ENCODE data around the gene PRCP.

Gene PRCP

DNA sequence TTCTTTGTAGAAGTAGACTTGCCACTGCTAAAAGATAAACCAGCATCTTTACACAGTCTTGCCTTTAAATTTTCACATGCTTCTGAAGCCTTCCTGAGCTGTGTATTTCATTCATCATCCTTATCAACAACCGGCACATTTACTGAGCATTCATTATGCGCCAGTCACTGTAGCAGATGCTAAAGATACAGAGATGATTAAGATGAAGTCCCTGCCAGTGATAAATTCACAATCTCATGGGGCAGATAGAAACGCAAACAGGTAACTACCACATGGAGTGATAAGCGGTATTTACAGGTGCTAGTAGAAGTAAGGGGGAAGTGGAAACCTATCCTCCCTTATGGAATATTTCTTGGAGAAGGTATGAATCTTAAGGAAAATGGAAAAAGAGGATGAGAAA is 67.2 kb downstream of the PRCP start:
- no peak for DNase-seq (ENCODE audit: extremely low read depth in 1 of 2, low read depth in 1 of 2)

DNA sequence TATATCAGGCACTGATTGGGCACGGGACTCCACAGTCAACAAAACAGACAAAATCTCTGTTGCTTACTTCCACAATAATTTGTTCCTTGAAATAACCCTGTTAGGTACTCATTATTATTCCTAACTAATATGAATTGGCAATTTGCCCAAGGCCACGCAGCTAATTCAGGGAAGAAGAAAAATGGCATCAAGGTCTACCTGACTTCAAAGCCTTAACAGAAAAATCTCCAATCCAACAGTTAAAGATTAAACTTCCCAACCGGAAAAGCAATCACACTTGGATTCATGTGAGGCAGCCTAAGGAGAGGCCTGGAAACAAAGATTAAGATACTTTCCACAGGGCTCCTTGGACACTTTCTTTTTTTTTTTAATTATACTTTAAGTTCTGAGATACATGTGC is 68.9 kb downstream of the PRCP start:
- no peak for DNase-seq (ENCODE audit: extremely low read depth in 1 of 2, low read depth in 1 of 2)

DNA sequence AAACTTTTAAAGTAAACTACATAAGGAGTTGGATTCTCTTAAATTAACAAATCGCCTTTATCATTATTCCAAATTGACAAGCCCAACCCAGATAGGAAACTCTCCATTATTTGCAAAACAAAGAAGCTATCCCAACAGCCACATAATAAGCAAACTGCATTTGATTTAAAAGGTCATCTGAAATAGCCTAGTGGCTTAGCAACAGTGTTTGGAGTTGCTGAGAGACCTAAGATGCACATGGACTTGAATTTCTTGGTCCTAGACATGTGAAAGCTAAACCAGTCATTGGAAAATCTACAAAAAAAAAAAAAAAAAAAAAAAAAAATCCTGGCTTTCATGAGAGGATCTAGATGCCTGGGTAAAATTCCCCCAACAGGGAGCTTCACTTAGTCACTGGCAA is 69.5 kb downstream of the PRCP start:
- no peak for DNase-seq (ENCODE audit: extremely low read depth in 1 of 2, low read depth in 1 of 2)

DNA sequence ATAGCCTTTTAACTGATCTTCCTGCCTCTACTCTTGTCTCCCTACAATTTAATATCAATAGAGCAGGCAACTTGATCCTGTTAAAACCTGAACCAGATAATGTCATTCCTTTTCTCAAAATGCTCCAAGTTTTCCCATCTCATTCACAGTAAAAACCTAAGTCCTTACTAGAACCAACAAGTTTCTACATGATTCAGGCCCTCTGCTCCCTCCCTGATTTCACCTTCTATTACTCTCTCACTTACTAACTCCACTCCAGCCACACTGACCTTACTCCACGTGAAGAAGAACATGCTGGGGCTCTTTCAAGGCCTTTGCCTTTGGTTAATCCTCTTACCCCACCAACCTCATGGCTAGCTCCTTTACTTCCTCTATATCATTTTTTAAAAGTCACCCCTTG is 71.1 kb downstream of the PRCP start:
- DNase-seq (ENCODE audit: extremely low read depth in 1 of 2, low read depth in 1 of 2): no peak

DNA sequence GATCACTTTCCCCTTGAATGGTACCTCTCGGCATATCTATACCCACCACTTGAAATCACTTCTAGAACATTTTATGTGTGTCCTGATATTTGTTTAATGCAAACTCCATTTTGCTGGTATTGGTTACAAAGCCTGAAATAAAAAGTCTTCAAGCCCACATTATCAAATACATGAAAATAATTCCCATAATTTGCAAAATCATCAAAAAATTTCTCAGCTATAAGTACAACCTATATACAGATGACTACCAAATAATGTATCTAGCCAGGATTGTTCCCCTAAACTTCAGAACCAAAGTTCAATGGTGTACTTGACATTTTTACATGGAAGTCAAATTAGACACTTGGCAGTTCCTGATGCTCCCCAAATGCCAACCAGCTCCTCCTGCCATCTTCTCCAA is 71.8 kb downstream of the PRCP start:
- DNase-seq (ENCODE audit: extremely low read depth in 1 of 2, low read depth in 1 of 2): no peak

DNA sequence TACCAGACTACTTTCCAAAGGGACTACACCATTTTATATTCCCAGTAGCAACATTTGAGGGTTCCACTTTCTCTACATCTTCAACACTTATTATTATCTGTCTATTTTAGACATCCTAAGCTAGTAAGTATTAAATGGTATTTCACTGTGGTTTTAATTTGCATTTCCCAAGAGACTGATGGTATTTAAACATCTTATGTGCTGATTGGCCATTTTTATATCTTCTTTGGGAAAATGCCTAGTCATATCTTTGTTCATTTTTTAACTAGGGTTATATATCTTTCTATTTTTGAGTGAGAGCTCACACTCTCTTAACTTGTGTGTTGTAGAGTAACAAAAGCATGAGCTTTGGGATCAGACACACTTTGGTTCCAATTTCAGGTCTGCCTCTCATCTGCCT is 73.7 kb downstream of the PRCP start:
- no peak for DNase-seq (ENCODE audit: extremely low read depth in 1 of 2, low read depth in 1 of 2)

DNA sequence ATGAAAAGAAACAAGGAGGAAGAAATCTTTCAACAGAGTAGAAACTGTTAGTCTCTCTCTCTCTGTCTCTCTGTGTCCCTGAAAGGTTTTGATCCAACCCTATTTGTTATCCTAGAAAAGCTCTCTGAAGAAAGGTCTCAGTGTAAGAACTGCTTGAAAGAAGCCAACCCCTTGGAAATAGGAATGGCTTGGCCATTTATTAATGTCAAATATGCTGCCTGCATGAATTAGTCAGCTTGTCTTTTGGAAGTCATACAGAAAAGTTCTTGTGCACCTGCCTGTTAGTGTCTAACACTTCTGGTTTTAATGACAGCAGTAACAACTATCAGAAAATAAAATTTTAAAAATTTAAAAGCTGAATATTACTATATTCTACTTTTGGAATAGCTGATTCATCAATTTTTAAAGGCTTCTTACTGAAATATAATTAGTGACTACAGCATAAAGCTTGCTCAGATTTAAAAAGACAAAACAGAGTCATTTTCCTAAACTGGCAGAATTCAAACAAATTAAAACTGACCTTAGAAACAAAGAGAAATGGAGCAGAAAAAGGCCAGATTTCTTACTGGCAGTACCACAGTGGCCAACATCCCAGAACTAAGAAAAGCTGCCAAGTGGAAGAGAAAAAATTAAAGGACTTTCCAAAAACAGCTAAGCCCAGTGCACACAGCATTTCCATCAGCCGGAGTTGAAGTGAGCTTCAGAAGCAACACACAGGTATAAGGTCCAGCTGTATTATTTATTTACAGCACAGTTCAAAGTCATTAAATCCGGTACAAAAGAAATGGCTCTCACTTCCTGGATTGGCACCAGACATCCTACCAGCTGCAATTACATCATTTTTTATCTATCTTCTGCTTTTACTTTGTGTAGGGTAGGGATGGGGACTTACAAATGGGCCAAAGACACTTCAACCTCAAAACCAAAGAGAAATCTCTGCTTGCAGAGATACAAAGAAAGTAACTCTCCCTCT is 76.3 kb downstream of the PRCP start:
- DNase-seq (ENCODE audit: extremely low read depth in 1 of 2, low read depth in 1 of 2): no peak

DNA sequence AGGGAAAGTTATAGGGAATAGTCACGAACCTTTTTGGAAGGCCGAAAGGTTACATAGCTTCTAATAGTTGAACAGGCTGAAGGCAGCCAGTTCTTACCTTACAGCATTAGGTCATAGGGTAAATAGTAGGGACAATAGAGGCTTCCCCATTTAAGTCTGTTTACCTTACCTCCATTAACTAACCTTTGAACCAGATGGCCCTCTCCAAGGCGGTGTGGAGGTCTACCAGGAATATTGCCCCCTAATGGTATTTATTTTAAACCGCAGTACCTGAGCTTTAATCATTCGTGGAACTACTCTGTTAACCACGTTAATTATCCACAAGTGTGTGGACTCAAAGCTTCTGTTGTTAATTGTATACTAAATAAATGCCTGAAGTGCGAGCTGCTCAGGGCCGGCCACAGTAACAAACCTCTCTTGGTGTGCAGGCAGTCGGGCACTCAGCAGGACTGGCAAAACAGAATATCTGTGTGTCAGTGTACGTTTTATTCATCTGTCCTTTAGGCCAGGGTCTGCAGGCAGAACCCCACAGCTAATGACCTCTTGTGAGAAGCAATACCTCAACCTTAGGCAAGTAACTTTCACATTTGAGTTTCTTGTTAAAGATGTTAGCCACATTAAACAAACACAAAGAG is 81.7 kb downstream of the PRCP start:
- DNase-seq (ENCODE audit: extremely low read depth in 1 of 2, low read depth in 1 of 2): no peak

DNA sequence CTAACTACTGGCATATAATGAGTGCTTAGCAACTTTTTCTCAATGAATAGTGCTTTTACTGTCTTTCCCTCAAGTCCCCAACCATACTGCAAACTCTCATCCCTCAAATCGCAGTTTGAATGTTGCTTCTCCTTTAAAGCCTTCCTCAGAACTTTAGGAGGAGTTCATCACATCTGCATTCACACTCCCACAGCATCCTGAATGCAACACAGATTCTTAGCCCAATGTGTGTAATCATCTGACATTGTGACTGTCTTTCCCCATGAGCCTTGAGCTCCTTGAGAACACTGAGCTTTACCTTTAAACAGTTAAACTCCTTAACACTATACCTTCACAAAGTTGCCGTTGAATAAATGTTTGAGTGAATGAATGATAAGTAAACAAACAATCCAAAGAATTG is 84.8 kb downstream of the PRCP start:
- DNase-seq (ENCODE audit: extremely low read depth in 1 of 2, low read depth in 1 of 2): no peak

DNA sequence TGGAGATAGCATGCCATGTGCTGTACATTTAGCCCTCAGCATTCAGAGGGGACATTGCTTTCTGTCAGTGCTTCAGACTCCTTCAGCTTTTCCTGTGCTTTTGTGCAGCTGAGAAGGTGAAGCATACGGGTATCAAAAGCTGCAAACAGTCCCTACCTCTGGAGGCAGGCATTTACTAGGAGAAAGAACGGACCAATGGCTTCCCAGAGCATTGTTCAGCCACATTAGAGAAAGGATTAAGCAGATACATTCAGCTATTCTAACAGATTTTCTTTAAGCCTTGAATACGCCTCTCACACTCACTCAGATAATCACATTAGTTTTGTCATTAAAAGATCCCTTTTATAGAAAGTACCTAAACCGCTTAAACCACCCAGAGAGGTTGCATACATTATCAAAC is 85.9 kb downstream of the PRCP start:
- DNase-seq (ENCODE audit: extremely low read depth in 1 of 2, low read depth in 1 of 2): no peak

DNA sequence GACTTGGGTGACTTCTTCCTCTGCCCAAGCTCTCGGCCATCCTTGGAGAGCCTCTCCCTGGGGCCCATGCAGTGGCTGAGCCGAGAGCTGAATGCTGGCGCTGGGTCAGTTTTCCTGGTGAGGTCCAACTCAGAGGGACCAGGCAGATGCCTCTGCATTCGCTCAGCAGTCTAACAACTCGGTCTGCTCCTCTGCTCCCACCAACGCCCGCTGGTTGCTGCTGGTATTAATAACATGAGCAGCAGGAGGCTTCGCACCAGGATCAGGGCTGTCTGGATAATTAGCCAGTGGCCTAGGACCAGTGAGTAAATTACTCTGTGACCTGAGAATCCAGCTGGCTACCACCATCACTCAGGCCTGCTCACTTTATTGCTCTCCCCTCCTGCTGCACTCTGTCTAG is 88.9 kb downstream of the PRCP start:
- no peak for DNase-seq (ENCODE audit: extremely low read depth in 1 of 2, low read depth in 1 of 2)

DNA sequence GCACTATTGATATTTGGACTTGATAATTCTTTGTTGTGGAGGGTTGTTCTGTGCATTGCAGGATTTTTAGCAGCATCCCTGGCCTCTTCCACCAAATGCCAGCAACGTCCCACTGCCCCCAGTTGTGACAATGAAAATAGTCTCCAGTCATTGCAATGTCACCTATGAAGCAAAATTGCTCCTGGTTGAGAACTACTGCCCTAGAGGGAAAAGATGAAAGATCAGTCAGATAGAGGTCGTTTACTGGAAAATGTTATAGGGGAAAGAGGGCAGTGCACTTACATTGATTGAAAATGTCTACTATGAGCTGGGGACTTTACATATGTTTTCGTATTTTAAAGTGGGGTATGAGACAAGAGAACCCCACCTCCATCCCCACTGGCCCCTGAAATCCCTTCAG is 89.5 kb downstream of the PRCP start:
- no peak for DNase-seq (ENCODE audit: extremely low read depth in 1 of 2, low read depth in 1 of 2)

DNA sequence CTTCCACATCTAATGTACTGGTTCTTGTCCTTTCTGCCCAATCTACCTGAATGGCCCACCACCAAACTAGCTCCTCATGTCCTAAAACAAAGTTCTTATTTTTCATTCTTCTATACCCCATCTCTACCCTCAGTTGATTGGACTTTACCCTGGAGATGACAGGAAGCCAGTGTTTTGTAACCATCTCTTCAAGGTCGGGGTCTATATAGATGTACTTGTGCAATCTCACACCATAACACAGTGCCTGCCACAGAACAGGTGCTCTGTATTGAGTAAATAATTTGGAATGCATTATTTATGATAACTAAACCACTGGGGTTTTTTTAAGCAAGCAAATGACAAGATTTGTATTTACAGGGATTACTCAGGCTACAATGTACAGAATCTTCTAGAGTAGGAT is 89.9 kb downstream of the PRCP start:
- no peak for DNase-seq (ENCODE audit: extremely low read depth in 1 of 2, low read depth in 1 of 2)

DNA sequence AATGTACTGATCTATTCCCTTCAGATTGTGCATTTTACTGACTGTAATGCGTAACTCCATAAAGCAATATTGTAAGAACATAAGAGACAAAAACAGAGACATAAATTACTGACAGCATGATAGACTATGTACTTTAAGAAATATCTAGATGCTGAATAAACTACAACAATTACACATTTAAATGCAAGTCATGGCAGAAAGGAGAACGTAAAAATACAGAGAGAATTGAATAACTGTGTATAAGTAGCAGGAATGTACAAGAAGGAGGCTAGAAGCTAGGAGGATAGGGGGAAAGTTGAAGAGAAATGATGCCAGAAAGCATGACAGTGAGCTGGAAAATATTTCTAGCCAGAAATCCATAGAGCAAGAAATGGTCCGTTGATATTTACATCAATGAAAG is 92.6 kb downstream of the PRCP start:
- DNase-seq (ENCODE audit: extremely low read depth in 1 of 2, low read depth in 1 of 2): no peak

DNA sequence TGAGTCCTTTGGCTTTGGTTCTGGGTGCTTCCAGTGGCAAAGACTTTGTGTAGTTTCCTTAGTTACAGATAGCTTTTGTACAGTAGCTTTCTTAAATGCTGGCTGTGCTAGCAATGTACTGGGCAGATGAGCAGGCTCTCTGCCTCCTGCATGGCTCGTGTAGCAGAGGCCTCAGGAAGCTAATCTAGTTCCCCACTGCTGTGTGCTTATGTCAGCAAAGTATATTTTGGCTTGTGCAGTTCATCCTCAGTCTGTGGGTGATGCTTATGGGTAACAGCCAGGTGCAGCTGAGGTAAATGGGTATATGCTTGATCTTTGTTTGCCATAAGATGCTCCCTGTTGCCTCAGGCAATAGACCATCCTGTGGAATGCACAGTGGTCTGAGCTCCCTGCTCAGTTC is 97.5 kb downstream of the PRCP start:
- DNase-seq (ENCODE audit: extremely low read depth in 1 of 2, low read depth in 1 of 2): no peak

DNA sequence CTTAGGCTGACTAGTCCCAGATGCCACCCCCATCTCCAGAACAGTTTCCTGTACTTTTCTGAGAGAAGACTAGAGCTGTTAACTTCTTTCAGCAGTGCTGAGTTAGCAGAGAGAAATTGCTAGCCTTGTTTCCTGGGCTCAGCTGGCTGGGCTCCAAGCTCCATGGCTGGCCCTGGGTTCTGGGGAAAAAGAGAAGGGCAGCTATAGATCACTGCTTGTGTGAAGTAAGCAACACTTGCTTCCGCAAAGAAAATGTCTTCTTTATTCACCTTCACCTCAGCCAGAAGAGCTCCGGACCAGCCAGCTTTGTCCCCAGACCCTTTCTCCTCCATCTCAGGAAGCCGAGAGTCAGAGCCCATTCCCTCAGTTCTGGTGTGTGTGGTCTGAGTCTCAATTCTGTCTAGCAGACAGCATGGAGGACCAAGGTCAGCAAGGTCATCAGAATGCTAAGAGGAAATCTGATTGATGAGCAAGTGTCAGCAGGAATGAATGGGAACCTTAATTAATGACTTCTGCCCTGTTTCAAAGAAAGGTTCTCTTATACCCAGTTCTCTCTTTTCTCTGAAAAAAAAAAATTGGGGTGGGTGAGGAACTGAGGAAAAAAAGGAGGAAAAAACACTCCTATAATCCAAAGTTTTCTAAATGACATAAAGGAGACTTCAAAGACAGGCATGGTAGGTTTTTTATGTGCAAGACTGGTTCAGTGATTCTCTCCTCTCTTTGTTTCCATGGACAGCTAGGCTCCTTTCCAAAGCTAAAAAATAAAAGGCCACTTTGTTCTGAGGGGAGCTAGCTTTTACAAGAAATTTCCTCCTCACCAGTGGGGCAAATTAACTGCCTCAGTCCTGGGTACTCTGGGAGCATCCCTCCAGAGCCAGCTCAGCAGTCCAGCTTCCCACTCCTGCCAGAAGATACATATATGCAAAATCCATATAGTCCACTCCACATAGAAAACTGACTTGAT is 103.0 kb downstream of the PRCP start:
- DNase-seq (ENCODE audit: extremely low read depth in 1 of 2, low read depth in 1 of 2): no peak

DNA sequence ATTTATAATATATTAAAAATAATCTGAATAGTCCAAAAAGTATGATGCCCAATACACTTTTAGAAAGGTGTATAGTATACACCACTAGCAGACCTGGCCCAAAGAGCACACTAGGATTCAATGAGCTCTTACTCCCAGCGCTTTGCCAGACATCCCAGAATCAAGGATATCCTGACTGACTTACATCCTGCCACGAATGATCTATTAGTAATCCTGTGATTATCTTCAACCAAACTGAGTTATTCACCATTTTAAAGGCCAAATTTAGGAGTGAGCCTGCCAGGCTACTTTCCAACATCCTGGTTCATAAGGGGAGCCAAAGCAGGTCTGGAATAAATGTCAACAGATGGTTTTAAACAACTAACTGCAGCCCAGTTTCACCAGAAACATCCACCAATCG is 105.7 kb downstream of the PRCP start:
- no peak for DNase-seq (ENCODE audit: extremely low read depth in 1 of 2, low read depth in 1 of 2)

DNA sequence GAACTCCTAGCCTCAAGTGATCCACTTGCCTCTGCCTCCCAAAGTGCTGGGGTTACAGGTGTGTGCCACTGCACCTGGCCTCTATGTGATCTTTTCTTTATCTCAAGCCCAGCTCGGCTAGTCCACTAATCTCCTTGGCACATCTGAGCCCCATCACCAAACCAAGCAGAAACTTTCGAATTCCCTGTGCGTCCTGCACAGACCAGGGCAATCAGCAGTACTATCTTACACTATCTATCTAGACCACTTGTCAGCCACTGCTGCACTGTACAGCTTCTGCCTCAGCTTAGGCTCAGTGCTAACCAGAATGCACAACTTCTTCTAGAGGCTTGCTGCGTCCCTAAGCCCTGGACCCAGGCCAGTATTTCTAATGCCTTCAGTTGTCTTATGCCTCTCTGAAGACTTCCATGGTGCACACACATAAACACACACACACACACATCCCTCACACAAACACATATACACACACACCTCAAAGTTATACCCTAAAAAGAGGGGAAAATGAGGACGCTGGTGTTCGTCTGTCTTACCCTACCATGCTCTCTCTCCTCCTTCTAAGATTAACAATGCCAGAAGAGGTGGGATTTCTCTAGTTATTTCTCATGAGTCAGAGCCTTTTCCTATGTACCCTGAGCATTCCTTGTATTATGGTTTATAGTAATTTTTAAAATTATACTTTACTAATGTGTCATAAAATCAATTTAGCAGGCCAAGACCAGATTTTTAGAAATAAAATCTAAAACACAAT is 107.2 kb downstream of the PRCP start:
- DNase-seq (ENCODE audit: extremely low read depth in 1 of 2, low read depth in 1 of 2): no peak

DNA sequence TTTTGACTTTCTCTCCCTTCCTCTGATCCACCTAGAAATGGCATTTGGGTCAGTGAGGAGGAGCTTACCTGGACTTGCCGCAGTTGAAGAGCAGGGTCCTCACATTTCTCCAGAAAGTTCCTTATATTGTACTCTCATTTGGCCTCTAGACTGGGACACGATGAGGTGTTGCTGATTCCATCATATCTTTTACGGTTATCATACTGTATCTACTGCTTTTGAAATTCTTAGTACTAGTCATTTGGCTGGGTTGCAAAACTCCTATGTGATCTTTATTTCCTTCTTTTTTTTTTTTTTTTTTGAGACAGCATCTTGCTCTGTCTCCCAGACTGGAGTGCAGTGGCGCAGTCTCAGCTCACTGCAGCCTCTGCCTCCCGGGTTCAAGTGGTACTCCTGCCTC is 107.9 kb downstream of the PRCP start:
- no peak for DNase-seq (ENCODE audit: extremely low read depth in 1 of 2, low read depth in 1 of 2)

DNA sequence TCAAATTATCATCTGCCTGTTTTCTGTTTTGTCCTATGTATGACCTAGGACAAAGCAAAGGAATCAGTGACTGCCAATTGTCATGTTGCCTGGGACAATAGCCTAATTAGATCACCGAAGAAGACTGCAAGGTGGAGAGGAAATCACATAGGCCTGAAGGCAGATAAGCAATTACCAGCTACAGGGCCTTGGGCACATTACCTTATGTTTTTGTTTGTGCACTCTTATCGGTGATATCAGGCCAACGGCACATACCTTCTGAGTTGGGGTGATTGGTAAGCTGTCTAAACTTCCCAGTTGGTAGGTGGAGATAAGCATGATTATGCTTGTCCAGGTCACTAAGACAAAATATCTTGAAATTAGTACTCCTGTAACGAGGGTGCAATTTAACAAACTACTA is 108.5 kb downstream of the PRCP start:
- no peak for DNase-seq (ENCODE audit: extremely low read depth in 1 of 2, low read depth in 1 of 2)

Measured in stimulated activated CD8-positive, alpha-beta memory T cell treated with anti-CD3 and anti-CD28 coated beads, Interleukin-7, amount 100 ng/mL, for 48 hours (primary cell).